ENCODE results near the gene DOK4. TPM values are rescaled to one million over a fixed set of nuclear protein-coding genes. Genes with fewer than 3 reads are reported as not detected.

Gene DOK4
- total RNA-seq, 1 donor from 2014 or later: 19.4 TPM

DNA sequence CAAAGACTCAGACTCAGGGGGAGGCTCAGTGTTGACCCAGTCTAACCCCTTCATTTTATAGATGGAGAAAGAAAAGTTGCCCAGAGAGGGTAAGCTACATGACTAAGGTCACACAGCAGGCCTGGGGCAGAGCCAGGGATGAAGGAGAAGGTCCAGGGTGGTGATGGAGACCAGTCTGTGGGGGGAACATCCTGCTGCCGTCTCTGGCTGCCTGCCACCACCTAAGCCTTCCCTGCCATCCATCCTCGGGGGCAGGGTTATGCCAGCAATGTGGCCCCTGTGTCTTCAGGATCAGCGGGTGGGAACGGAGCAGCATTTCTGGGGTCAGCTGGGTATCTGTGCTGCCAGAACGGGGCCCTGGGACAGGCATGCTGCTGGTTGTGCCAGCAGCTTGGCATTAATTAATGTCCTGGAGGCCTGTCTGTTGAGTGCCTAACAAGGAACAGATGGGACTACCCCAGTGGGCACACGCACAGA lies 5.5 kb downstream of the DOK4 start:
- H3K4me1 ChIP-seq: peaks cover 83% of the 10 kb centered on the region
- TF ChIP-seq POLR2A (IDR thresholded peaks at IDR 0.05): no peak
- TF ChIP-seq POLR2AphosphoS5 (IDR thresholded peaks at IDR 0.05; ENCODE audit: insufficient read depth in 1 of 2, low read depth in 1 of 2): no peak
- TF ChIP-seq, protein P1, sequence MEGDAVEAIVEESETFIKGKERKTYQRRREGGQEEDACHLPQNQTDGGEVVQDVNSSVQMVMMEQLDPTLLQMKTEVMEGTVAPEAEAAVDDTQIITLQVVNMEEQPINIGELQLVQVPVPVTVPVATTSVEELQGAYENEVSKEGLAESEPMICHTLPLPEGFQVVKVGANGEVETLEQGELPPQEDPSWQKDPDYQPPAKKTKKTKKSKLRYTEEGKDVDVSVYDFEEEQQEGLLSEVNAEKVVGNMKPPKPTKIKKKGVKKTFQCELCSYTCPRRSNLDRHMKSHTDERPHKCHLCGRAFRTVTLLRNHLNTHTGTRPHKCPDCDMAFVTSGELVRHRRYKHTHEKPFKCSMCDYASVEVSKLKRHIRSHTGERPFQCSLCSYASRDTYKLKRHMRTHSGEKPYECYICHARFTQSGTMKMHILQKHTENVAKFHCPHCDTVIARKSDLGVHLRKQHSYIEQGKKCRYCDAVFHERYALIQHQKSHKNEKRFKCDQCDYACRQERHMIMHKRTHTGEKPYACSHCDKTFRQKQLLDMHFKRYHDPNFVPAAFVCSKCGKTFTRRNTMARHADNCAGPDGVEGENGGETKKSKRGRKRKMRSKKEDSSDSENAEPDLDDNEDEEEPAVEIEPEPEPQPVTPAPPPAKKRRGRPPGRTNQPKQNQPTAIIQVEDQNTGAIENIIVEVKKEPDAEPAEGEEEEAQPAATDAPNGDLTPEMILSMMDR (IDR thresholded peaks at IDR 0.05): no peak
- intact Hi-C loops (cut with DNase I): loop anchor here (5.0 kb wide), 1 partner anchor 37 kb away; no protein-coding TSS in a partner anchor

DNA sequence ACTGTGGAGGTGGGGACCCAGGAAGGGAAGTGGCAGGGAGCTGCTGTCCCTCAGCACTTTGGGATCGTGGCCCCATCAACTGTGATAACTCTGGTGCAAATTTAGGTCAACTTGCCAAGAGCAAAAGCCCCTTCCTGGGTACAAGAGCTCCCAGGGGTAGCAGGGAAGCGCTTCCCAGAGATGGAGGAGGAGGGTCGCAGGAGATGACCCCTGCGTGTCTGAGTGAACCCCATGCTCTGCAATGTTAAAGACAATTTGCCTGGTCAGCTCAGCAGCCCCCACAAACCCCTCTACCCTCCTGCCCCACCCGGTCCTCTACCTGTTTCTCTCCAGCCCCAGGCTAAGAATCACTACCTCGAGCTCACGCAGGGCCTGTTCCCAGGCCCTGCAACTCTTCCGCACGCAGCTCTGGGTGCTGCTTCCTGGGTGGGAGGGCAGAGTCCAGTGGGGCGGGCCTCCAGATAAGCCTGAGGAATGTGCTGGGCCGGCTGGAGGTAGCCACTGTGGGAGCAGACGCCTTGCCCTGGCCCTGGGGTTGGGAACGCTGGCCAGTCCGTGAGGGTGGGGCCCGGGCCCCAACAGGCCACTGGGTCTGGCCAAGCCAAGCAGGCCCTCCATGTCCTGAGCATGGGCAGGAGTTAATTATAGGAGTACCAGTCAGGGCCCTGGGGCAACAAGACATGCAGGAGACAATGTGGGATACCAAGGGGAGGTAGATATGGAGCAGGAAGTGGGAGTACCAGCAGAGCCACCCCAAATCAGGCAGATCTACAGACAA lies 6.1 kb downstream of the DOK4 start:
- Histone ChIP-seq H3K4me1 (peaks cover 77% of the 10 kb centered on the region), H3K27me3 (no peaks in the 10 kb centered on the region), H3K9me3 (no peaks in the 10 kb centered on the region), H3K4me3 (peak overlapping the region; percentile 49 to 50), H3K36me3 (no peaks in the 10 kb centered on the region), H3K27ac (peak overlapping the region; percentile 74)
- TF ChIP-seq POLR2AphosphoS5 (IDR thresholded peaks at IDR 0.05; ENCODE audit: insufficient read depth in 1 of 2, low read depth in 1 of 2) (peak in 1 of 2 donors; percentile 14), POLR2A (IDR thresholded peaks at IDR 0.05) (no peak)
- TF ChIP-seq, protein P1 (IDR thresholded peaks at IDR 0.05): no peak
- DNase-seq (ENCODE audit: extremely low spot score in 2 of 2): no peak
- intact Hi-C loops (cut with DNase I): loop anchor here (5.0 kb wide), 1 partner anchor 37 kb away; no protein-coding TSS in a partner anchor

More for the DNA sequence above, 5.5 kb downstream of the DOK4 start:
- no peak for DNase-seq (ENCODE audit: extremely low spot score in 2 of 2)
- H3K4me3 ChIP-seq: no peak overlapping the region
- H3K27ac ChIP-seq: peak overlapping the region; percentile 74
- no peaks in the 10 kb centered on the region for H3K27me3 ChIP-seq
- H3K9me3 ChIP-seq: no peaks in the 10 kb centered on the region
- H3K36me3 ChIP-seq: no peaks in the 10 kb centered on the region

DNA sequence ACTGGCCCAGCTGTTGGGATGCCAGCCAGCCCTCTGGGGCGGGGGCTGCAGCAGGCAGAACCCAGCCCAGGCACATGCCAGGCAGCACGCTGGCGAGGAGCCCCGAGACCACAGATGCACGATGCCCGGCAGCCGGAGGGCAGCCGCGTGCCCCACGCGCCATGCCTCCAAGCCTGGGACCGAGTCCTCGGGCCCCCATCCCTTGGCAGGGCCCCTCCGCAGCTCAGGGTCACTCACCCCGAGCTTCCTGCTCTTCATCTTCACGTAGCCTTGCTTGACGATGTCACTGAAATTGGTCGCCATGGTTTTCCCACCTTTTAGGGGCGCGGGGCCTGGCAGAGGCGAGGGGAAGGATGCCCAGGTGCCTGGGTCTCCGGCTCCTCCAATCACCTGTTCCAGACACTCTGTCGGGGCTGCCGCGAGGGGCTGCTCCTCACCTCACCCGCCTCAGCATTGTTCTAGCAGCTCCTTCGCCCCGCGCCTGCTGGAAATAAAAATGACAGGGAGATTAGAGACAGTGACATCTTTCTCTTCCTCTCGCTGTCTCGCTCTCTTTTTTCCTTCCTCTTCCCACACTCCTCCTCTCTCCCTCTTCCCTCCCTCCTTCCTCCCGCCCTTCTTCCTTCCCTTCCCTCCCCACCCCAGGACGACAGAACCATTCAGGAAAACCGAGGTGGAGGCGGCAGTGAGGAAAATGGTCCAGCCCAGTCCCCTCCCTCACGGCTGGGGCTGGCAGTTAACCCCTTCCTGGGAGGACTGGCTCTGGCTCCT lies 6.9 kb downstream of the DOK4 start:
- intact Hi-C loops (cut with DNase I): no loop called here
- no peak for DNase-seq (ENCODE audit: extremely low spot score in 2 of 2)
- Histone ChIP-seq H3K4me1 (peaks cover 70% of the 10 kb centered on the region), H3K9me3 (no peaks in the 10 kb centered on the region), H3K27ac (peak overlapping the region; percentile 74), H3K4me3 (peak overlapping the region; percentile 49 to 50), H3K36me3 (no peaks in the 10 kb centered on the region), H3K27me3 (no peaks in the 10 kb centered on the region)
- TF ChIP-seq, protein P1 (IDR thresholded peaks at IDR 0.05): no peak
- TF ChIP-seq POLR2A (IDR thresholded peaks at IDR 0.05) (no peak), POLR2AphosphoS5 (IDR thresholded peaks at IDR 0.05; ENCODE audit: insufficient read depth in 1 of 2, low read depth in 1 of 2) (no peak)

DNA sequence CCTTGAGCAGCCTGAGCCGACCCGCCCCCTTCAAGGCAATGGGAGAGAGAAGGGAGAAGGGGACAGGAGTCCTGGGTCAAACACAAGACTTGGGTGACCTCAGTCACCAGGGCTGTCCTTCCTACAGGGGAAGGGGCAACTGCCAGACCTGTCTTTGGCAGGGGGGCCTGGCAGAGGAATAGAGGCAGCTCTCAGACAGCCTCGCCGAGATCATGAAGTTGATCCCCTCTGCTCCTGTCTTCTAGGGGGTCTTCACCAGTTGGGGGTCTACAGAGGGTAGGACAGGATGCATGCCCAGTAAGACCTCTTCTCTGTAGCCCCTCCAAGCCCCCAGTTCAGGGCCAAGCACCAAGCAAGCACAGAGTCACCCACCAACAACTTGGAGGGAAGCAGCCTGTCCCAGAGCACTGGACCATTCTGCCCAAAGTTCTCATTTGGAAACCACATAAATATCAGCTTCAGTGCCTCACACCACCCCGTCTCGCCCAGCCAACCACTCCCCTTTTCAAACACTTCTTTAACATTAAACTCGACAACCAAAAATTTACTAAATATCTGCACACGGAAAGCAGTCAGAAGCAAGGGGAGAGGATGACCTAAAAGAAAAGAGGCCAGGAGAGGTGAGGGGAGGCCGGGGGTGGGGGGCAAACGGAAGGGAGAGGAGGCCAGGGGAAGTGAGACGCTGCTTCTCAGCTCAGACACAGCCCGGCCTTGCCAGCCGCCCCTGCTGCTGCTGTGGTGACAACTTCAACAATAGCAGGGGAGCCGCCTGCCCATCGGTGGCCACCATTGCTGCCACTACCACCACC lies 7.7 kb downstream of the DOK4 start:
- intact Hi-C loops (cut with DNase I): no loop called here
- TF ChIP-seq POLR2A (IDR thresholded peaks at IDR 0.05) (no peak), POLR2AphosphoS5 (IDR thresholded peaks at IDR 0.05; ENCODE audit: insufficient read depth in 1 of 2, low read depth in 1 of 2) (no peak)
- TF ChIP-seq, protein P1 (IDR thresholded peaks at IDR 0.05): no peak
- Histone ChIP-seq H3K36me3 (peaks cover 0 to 4% of the 10 kb centered on the region in 2 donors), H3K4me1 (peaks cover 62% of the 10 kb centered on the region), H3K27ac (peak overlapping the region; percentile 74), H3K9me3 (no peaks in the 10 kb centered on the region), H3K27me3 (no peaks in the 10 kb centered on the region), H3K4me3 (peak overlapping the region; percentile 49 to 50)
- DNase-seq (ENCODE audit: extremely low spot score in 2 of 2): no peak

Measured in vagina (tissue), 2 donors.